IMR-90 (cell line): Measurements from ENCODE around the gene PPP6R3. TPM values are rescaled to one million over a fixed set of nuclear protein-coding genes. Genes with fewer than 3 reads are reported as not detected.

ENCODE experiments used
- ATAC-seq: fragments of 200-7000 bp; cut with Tn5 transposase; 2 replicates; pipeline ENCODE4 v1.9.1; 2020; ENCODE audit warnings: low read depth, mild to moderate bottlenecking, moderate library complexity
- BruUV-seq: library from RNA; stranded (reverse); fragments of 400-500 nt; replicated peaks from 2 replicates; lab custom pipeline; 2021; lab: Mats Ljungman, UMichigan
- CTCF ChIA-PET: fragments of 300-600 bp; formaldehyde crosslinking; extraction: SDS; loops from one replicate; lab custom pipeline; 2021; ENCODE audit warnings: antibody characterized with exemption; lab: Yijun Ruan, JAX
- POLR2A ChIA-PET: fragments of 300-600 bp; sonication (Branson Sonifier 250); formaldehyde crosslinking; loops from one replicate; lab custom pipeline; 2022; ENCODE audit warnings: antibody characterized with exemption; ENCODE audit not compliant: unreplicated experiment; lab: Charles Lee
- DNase-seq: peaks from one replicate; pipeline ENCODE4 v3.0.0; 2013
- H2AFZ ChIP-seq: replicated peaks from 2 replicates; pipeline ENCODE3; 2013; ENCODE audit warnings: low read length, mild to moderate bottlenecking; ENCODE audit not compliant: poor library complexity
- H2AK5ac ChIP-seq: 2 replicates; pipeline ENCODE4 v1.6.1; 2013; ENCODE audit warnings: low read depth, low read length, inconsistent platforms
- H2AK9ac ChIP-seq: replicated peaks from 2 replicates; pipeline ENCODE3; 2013; ENCODE audit warnings: mild to moderate bottlenecking, low read depth, low read length, moderate library complexity; ENCODE audit not compliant: poor library complexity
- H2BK120ac ChIP-seq: 2 replicates; pipeline ENCODE4 v1.6.1; 2013; ENCODE audit warnings: low read depth, low read length, inconsistent platforms
- H2BK15ac ChIP-seq: 3 replicates; pipeline ENCODE4 v1.6.1; 2013; ENCODE audit warnings: low read depth, low read length, inconsistent platforms
- H2BK20ac ChIP-seq: 2 replicates; pipeline ENCODE4 v1.6.1; 2013; ENCODE audit warnings: low read depth, mild to moderate bottlenecking, inconsistent platforms, low read length, moderate library complexity
- H2BK5ac ChIP-seq: 2 replicates; pipeline ENCODE4 v1.6.1; 2013; ENCODE audit warnings: mild to moderate bottlenecking, low read depth, low read length, inconsistent platforms; ENCODE audit not compliant: poor library complexity, severe bottlenecking
- H3K14ac ChIP-seq: replicated peaks from 2 replicates; pipeline ENCODE4 v1.6.1; 2013; ENCODE audit warnings: low read depth, low read length, inconsistent platforms
- H3K18ac ChIP-seq: 2 replicates; pipeline ENCODE4 v1.6.1; 2013; ENCODE audit warnings: low read depth, low read length, control low read depth
- H3K23ac ChIP-seq: 2 replicates; pipeline ENCODE4 v1.6.1; 2013; ENCODE audit warnings: low read depth, low read length, inconsistent platforms
- H3K27ac ChIP-seq: 2 replicates; pipeline ENCODE4 v1.5.1; 2013; ENCODE audit warnings: mild to moderate bottlenecking, control low read depth, low read length; ENCODE audit not compliant: insufficient read depth
- H3K27me3 ChIP-seq: 2 replicates; pipeline ENCODE4 v1.6.1; 2013; ENCODE audit warnings: low read length; ENCODE audit not compliant: control insufficient read depth, insufficient read depth
- H3K36me3 ChIP-seq: 2 replicates; pipeline ENCODE4 v1.6.1; 2013; ENCODE audit warnings: low read length, mixed read lengths; ENCODE audit not compliant: control insufficient read depth, insufficient read depth
- H3K4ac ChIP-seq: 2 replicates; pipeline ENCODE4 v1.6.1; 2013; ENCODE audit warnings: low read depth, low read length, inconsistent platforms
- H3K4me1 ChIP-seq: 2 replicates; pipeline ENCODE4 v1.6.1; 2013; ENCODE audit warnings: low read length, mixed read lengths; ENCODE audit not compliant: control insufficient read depth, insufficient read depth
- H3K4me2 ChIP-seq: 2 replicates; pipeline ENCODE4 v1.6.1; 2013; ENCODE audit warnings: low read depth, mild to moderate bottlenecking, control low read depth, low read length, moderate library complexity
- H3K4me3 ChIP-seq: 2 replicates; pipeline ENCODE4 v1.5.1; 2013; ENCODE audit warnings: low read depth, mild to moderate bottlenecking, control low read depth, low read length, moderate library complexity; ENCODE audit not compliant: insufficient read depth
- H3K56ac ChIP-seq: 2 replicates; pipeline ENCODE4 v1.6.1; 2013; ENCODE audit warnings: low read length, inconsistent platforms; ENCODE audit not compliant: insufficient read depth; ENCODE audit errors: extremely low read depth
- H3K79me1 ChIP-seq, 2 experiments: 2 replicates each; pipeline ENCODE4 v1.6.1; 2013; ENCODE audit warnings: low read length in 2 of 2, inconsistent platforms in 1 of 2, low read depth in 1 of 2
- H3K9ac ChIP-seq: 2 replicates; pipeline ENCODE4 v1.6.1; 2013; ENCODE audit warnings: low read depth, low read length, control low read depth
- H3K9me1 ChIP-seq: 2 replicates; pipeline ENCODE4 v1.6.1; 2013; ENCODE audit warnings: low read length, inconsistent platforms; ENCODE audit not compliant: insufficient read depth
- H3K9me3 ChIP-seq: 2 replicates; pipeline ENCODE4 v1.6.1; 2013; ENCODE audit warnings: low read length; ENCODE audit not compliant: control insufficient read depth, insufficient read depth
- H4K20me1 ChIP-seq: 2 replicates; pipeline ENCODE4 v1.6.1; 2013; ENCODE audit warnings: low read length, inconsistent platforms; ENCODE audit not compliant: insufficient read depth
- H4K5ac ChIP-seq: 2 replicates; pipeline ENCODE4 v1.6.1; 2013; ENCODE audit warnings: mild to moderate bottlenecking, low read depth, low read length, control low read depth
- H4K8ac ChIP-seq, 2 experiments: 2 replicates each; pipeline ENCODE4 v1.6.1; 2013; ENCODE audit warnings: low read depth in 2 of 2, low read length in 2 of 2, control low read depth in 1 of 2, inconsistent platforms in 1 of 2
- H4K91ac ChIP-seq: 2 replicates; pipeline ENCODE4 v1.6.1; 2013; ENCODE audit warnings: low read depth, low read length, inconsistent platforms; ENCODE audit not compliant: insufficient read depth
- CEBPB ChIP-seq: IDR thresholded peaks from 2 replicates; pipeline ENCODE4 v1.6.1; 2012; ENCODE audit warnings: low read depth, low read length, improper control_type of control experiment
- FOS ChIP-seq: fragments of 150-350 bp; IDR thresholded peaks from 2 replicates; pipeline ENCODE4 v1.6.1; 2016; ENCODE audit warnings: low read depth, low read length
- MAZ ChIP-seq: IDR thresholded peaks from 2 replicates; pipeline ENCODE4 v1.6.1; 2012; ENCODE audit warnings: low read depth, mild to moderate bottlenecking, low read length, improper control_type of control experiment, moderate library complexity, borderline replicate concordance
- MXI1 ChIP-seq: IDR thresholded peaks from 2 replicates; pipeline ENCODE4 v1.6.1; 2012; ENCODE audit warnings: low read depth, mild to moderate bottlenecking, low read length, moderate library complexity, borderline replicate concordance
- POLR2A ChIP-seq: IDR thresholded peaks from 2 replicates; pipeline ENCODE4 v1.6.1; 2012; ENCODE audit warnings: mild to moderate bottlenecking, low read depth, low read length
- RFX5 ChIP-seq: IDR thresholded peaks from 2 replicates; pipeline ENCODE4 v1.8.0; 2012; ENCODE audit warnings: low read depth, mild to moderate bottlenecking, low read length, moderate library complexity
- WGBS, 2 experiments: methylation state at CpG; one replicate each; pipeline versions ENCODE4 v1.1.5 to v1.1.7; 2013; ENCODE audit warnings: missing lambda C conversion rate in 2 of 2; ENCODE audit not compliant: insufficient read length in 1 of 2; ENCODE audit errors: extremely low coverage in 2 of 2; 5-methylcytosine and 5-hydroxymethylcytosine counted together
- dilution Hi-C: fragments of 300-500 bp; cut with HindIII; formaldehyde crosslinking; loops from one replicate; pipeline ENCODE4 v1.14.3; 2018; ENCODE audit warnings: low sequenced_read_pairs; ENCODE audit not compliant: unreplicated experiment
- in situ Hi-C: fragments of 300-500 bp; cut with MboI; formaldehyde crosslinking; loops from 3 replicates; pipeline ENCODE4 v1.14.3; 2019; ENCODE audit warnings: low sequenced_read_pairs, inconsistent platforms, mixed read lengths
- intact Hi-C: fragments of 100-400 bp; cut with micrococcal nuclease; formaldehyde crosslinking; loops from 2 replicates; pipeline ENCODE4 v1.10.0; 2022
- polyA plus RNA-seq, 3 experiments: library from polyadenylated mRNA; depleted of rRNA; stranded (reverse); fragments of >200 nt; gene quantifications; 2 replicates each; pipeline ENCODE4 v1.2.3, GENCODE V29; 2012; ENCODE audit warnings: low replicate concordance in 1 of 3
- total RNA-seq: library from RNA; depleted of rRNA; stranded (reverse); fragments of >200 nt; gene quantifications from 2 replicates; pipeline ENCODE4 v1.2.3, GENCODE V29; 2012
- TF ChIP-seq, protein P1 (sequence below): fragments of 150-350 bp; IDR thresholded peaks from 2 replicates; pipeline ENCODE4 v1.6.1; 2017; ENCODE audit warnings: mild to moderate bottlenecking, antibody characterized with exemption, low read length, low read depth
- TF ChIP-seq, protein P2 (sequence below): fragments of 150-350 bp; IDR thresholded peaks from 2 replicates; pipeline ENCODE4 v1.6.1; 2016; ENCODE audit warnings: low read depth, mild to moderate bottlenecking, low read length, moderate library complexity, borderline replicate concordance

PPP6R3 gene
- total and polyA plus RNA-seq, 2 of the 4 experiments (the other 2 are of a cell fraction), result 29.0 to 123 TPM

DNA sequence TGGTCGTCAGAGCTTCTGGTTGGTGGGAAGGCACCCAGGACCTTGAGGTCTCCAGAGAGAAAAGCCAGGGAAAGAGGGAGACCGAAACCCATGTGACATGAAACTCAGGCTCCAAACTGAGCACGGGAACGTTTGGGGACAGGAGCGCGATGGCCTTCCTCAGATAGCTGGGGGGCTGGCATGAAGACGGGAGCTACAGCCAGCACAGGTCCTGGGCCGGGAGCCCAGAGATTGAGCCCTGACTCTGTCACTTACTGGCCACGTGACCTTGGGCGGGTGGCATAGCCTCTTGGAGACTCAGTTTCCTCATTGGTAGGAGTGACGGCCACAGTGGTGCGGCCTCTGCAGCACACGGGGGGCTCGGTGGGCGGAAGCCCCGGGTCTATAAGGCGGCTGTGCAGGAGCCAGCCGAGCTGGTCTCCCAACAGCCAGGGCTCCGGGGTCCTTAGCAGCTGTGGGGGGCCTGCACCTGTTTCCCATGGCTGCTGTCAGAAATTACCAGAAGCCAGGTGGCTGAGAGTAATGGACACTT is 36.4 kb upstream of the PPP6R3 start:
- no peaks in the 10 kb centered on the region for H3K4me1 ChIP-seq
- no peak overlapping the region for H4K8ac ChIP-seq
- dilution Hi-C loops, result no loop called here
- ChIA-PET POLR2A (no interaction called here), CTCF (interaction anchor here (0.6 kb wide), 1 partner anchor 363 kb away, joined by 3 read pairs; no protein-coding TSS in a partner anchor)
- no peak overlapping the region for H2AFZ ChIP-seq
- H3K14ac ChIP-seq, result no peak overlapping the region
- WGBS, 2 experiments, result 97% methylated on average over 10 of the region's 19 CpGs; no CpG with 5 or more reads in 1 of the 2 experiments
- no peak overlapping the region for H3K9ac ChIP-seq
- ATAC-seq (no peak), DNase-seq (no peak)
- H3K4ac ChIP-seq, result no peak overlapping the region
- no peak overlapping the region for H2AK9ac ChIP-seq
- no peak overlapping the region for H3K23ac ChIP-seq
- H2BK5ac ChIP-seq, result no peak overlapping the region
- peaks cover 0 to 5% of the 10 kb centered on the region in 2 experiments; a peak in 1 of 4 replicates for H3K79me1 ChIP-seq
- H3K18ac ChIP-seq, result no peak overlapping the region
- H3K4me3 ChIP-seq, result no peak overlapping the region
- no peak overlapping the region for H3K4me2 ChIP-seq
- no peaks in the 10 kb centered on the region for H3K27me3 ChIP-seq
- intact Hi-C loops, result no loop called here
- H3K9me1 ChIP-seq, result no peaks in the 10 kb centered on the region; the same call in 1 of the 2 replicates
- H2BK20ac ChIP-seq, result no peak overlapping the region
- H4K5ac ChIP-seq, result no peak overlapping the region
- peaks cover 47% of the 10 kb centered on the region for H3K36me3 ChIP-seq
- no peak overlapping the region for H3K27ac ChIP-seq
- no peak for TF ChIP-seq POLR2A
- TF ChIP-seq FOS, result no peak
- TF ChIP-seq, protein P1, sequence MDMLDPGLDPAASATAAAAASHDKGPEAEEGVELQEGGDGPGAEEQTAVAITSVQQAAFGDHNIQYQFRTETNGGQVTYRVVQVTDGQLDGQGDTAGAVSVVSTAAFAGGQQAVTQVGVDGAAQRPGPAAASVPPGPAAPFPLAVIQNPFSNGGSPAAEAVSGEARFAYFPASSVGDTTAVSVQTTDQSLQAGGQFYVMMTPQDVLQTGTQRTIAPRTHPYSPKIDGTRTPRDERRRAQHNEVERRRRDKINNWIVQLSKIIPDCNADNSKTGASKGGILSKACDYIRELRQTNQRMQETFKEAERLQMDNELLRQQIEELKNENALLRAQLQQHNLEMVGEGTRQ, result no peak
- TF ChIP-seq, protein P2, sequence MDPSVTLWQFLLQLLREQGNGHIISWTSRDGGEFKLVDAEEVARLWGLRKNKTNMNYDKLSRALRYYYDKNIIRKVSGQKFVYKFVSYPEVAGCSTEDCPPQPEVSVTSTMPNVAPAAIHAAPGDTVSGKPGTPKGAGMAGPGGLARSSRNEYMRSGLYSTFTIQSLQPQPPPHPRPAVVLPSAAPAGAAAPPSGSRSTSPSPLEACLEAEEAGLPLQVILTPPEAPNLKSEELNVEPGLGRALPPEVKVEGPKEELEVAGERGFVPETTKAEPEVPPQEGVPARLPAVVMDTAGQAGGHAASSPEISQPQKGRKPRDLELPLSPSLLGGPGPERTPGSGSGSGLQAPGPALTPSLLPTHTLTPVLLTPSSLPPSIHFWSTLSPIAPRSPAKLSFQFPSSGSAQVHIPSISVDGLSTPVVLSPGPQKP, result no peak
- no peak for TF ChIP-seq MXI1
- TF ChIP-seq CEBPB, result no peak
- no peak for TF ChIP-seq RFX5
- no peak for TF ChIP-seq MAZ
- H3K9me3 ChIP-seq, result peaks cover 8% of the 10 kb centered on the region
- H2AK5ac ChIP-seq, result no peak overlapping the region
- in situ Hi-C loops, result no loop called here
- H2BK120ac ChIP-seq, result no peak overlapping the region
- H4K20me1 ChIP-seq, result peaks cover 9% of the 10 kb centered on the region; the same call in 1 of the 2 replicates
- no peak overlapping the region for H3K56ac ChIP-seq
- BruUV-seq, result no TSS peak
- no peak overlapping the region for H4K91ac ChIP-seq
- H2BK15ac ChIP-seq, result no peak overlapping the region
